GM19455 (cell line): ENCODE data around the gene AOPEP.

Experiments
- ATAC-seq: cut with Tn5 transposase; IDR thresholded peaks from one replicate; pipeline ENCODE4 v1.9.1; 2021; ENCODE audit not compliant: unreplicated experiment

AOPEP gene

GRCh38 chr9:95073042-95073607, 346.6 kb downstream of the AOPEP start:
- no peak for ATAC-seq

- no peak for ATAC-seq
Observed at GRCh38 chr9:95073918-95074317, 347.4 kb downstream of the AOPEP start.

GRCh38 chr9:95074632-95075031, 348.1 kb downstream of the AOPEP start:
- no peak for ATAC-seq

- no peak for ATAC-seq
Observed at GRCh38 chr9:95075700-95076099, 349.2 kb downstream of the AOPEP start.

- no peak for ATAC-seq
Observed at GRCh38 chr9:95076696-95077052, 350.2 kb downstream of the AOPEP start.

GRCh38 chr9:95077053-95077765, 350.7 kb downstream of the AOPEP start:
- ATAC-seq = no peak

- ATAC-seq = no peak
Observed at GRCh38 chr9:95077766-95078370, 351.4 kb downstream of the AOPEP start.

GRCh38 chr9:95078511-95078910, 352.0 kb downstream of the AOPEP start:
- ATAC-seq = no peak

- ATAC-seq = no peak
Observed at GRCh38 chr9:95078939-95079338, 352.4 kb downstream of the AOPEP start.

GRCh38 chr9:95079461-95079860, 353.0 kb downstream of the AOPEP start:
- no peak for ATAC-seq

- ATAC-seq = no peak
Observed at GRCh38 chr9:95080961-95081647, 354.6 kb downstream of the AOPEP start.

GRCh38 chr9:95081998-95082397, 355.5 kb downstream of the AOPEP start:
- ATAC-seq = no peak

GRCh38 chr9:95082401-95083084, 356.0 kb downstream of the AOPEP start:
- no peak for ATAC-seq

GRCh38 chr9:95083086-95083768, 356.7 kb downstream of the AOPEP start:
- no peak for ATAC-seq

GRCh38 chr9:95084254-95084934, 357.9 kb downstream of the AOPEP start:
- ATAC-seq = no peak

GRCh38 chr9:95085036-95085770, 358.7 kb downstream of the AOPEP start:
- ATAC-seq = no peak

GRCh38 chr9:95085861-95086563, 359.5 kb downstream of the AOPEP start:
- no peak for ATAC-seq

GRCh38 chr9:95086564-95086955, 360.1 kb downstream of the AOPEP start:
- no peak for ATAC-seq

GRCh38 chr9:95087659-95088242, 361.3 kb downstream of the AOPEP start:
- ATAC-seq = no peak
